Measurements from ENCODE around the gene CPT1A. TPM values are rescaled to one million over a fixed set of nuclear protein-coding genes. Genes with fewer than 3 reads are reported as not detected.
A peak's percentile ranks its signal among the peaks of the same experiment; 100 is the strongest.

Gene CPT1A
- total RNA-seq, 2 experiments from 2014 or later: 11.3 to 13.2 TPM

DNA sequence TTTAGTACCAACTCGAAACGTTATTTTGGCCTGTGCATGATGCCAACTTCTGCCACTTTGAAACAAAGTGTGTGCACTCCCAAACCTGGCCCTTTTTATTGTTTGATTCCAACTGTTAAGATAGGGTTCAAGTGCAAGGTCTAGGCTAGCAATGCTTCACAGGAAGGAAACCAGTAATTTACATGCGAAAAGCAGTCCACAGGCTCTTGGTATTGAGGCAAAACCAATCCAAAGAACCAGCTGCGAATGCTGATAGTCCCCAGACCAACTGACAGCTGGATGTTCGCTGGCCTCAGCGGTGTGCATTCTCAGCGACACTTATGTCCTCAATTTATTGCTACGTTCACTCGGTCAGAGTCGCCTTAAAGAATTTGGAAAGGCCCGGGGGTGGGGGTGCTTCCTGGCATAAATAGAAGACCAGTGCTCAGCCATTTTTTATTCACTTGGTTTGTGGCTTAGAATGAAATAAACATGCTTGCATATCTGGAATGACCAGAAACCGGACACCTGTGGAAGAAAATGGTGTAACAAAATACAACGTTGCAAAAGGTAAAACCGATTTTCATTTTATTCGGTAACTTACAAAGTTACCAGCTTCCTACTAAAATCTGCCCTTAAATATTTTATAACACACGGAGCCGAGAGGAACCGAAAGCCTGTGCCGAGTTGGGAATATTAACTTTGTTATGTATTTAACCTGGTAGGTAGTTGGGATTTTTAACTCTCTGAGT lies 1.6 kb downstream of the CPT1A start:
- ChIA-PET CTCF (interaction anchor here (0.6 kb wide), 1 partner anchor 16 kb away, joined by 3 read pairs; no protein-coding TSS in a partner anchor), POLR2A (interaction anchor here (1.1 kb wide), 1 partner anchor 15 kb away, joined by 3 read pairs; no protein-coding TSS in a partner anchor)
- intact Hi-C loops (cut with DNase I, micrococcal nuclease): loop anchor here (5.0 to 10.0 kb wide), 7 partner anchors 33 to 375 kb away; partner anchors contain the start of genes IGHMBP2 (in 2 of the 2), MRPL21 (in 2 of the 2), PPP6R3 (in 1 of the 2) and TESMIN (in 1 of the 2)
- Histone ChIP-seq H3K4me1 (ENCODE audit: insufficient read depth, low read length) (peaks cover 87% of the 10 kb centered on the region), H3K9me3 (ENCODE audit: control insufficient read depth in 1 of 2, insufficient read depth in 1 of 2, low read length in 2 of 2) (no peaks in the 10 kb centered on the region), H3K27ac (ENCODE audit: low read depth in 1 of 2, low read length in 2 of 2) (peak overlapping the region; percentile 82 to 88), H3K4me3 (ENCODE audit: low read length) (peak overlapping the region; percentile 74), H3K27me3 (ENCODE audit: control insufficient read depth in 1 of 2, insufficient read depth in 2 of 2, low read length in 2 of 2) (no peaks in the 10 kb centered on the region), H3K36me3 (ENCODE audit: insufficient read depth, low read length) (no peaks in the 10 kb centered on the region)
- ATAC-seq (ENCODE audit: poor library complexity) (peak; percentile 4), DNase-seq (peak in 4 of 14 experiments; percentile 19 to 54 (median 48))
- TF ChIP-seq, protein P1, sequence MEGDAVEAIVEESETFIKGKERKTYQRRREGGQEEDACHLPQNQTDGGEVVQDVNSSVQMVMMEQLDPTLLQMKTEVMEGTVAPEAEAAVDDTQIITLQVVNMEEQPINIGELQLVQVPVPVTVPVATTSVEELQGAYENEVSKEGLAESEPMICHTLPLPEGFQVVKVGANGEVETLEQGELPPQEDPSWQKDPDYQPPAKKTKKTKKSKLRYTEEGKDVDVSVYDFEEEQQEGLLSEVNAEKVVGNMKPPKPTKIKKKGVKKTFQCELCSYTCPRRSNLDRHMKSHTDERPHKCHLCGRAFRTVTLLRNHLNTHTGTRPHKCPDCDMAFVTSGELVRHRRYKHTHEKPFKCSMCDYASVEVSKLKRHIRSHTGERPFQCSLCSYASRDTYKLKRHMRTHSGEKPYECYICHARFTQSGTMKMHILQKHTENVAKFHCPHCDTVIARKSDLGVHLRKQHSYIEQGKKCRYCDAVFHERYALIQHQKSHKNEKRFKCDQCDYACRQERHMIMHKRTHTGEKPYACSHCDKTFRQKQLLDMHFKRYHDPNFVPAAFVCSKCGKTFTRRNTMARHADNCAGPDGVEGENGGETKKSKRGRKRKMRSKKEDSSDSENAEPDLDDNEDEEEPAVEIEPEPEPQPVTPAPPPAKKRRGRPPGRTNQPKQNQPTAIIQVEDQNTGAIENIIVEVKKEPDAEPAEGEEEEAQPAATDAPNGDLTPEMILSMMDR (IDR thresholded peaks at IDR 0.05): no peak
- Mint-ChIP-seq H3K27ac (peak overlapping the region; percentile 92), H3K36me3 (ENCODE audit: low read depth) (peaks cover 5% of the 10 kb centered on the region), H3K4me3 (peak overlapping the region; percentile 95), H3K27me3 (no peaks in the 10 kb centered on the region), H3K4me1 (ENCODE audit: low read depth) (peaks cover 74% of the 10 kb centered on the region), H3K9me3 (no peaks in the 10 kb centered on the region)

DNA sequence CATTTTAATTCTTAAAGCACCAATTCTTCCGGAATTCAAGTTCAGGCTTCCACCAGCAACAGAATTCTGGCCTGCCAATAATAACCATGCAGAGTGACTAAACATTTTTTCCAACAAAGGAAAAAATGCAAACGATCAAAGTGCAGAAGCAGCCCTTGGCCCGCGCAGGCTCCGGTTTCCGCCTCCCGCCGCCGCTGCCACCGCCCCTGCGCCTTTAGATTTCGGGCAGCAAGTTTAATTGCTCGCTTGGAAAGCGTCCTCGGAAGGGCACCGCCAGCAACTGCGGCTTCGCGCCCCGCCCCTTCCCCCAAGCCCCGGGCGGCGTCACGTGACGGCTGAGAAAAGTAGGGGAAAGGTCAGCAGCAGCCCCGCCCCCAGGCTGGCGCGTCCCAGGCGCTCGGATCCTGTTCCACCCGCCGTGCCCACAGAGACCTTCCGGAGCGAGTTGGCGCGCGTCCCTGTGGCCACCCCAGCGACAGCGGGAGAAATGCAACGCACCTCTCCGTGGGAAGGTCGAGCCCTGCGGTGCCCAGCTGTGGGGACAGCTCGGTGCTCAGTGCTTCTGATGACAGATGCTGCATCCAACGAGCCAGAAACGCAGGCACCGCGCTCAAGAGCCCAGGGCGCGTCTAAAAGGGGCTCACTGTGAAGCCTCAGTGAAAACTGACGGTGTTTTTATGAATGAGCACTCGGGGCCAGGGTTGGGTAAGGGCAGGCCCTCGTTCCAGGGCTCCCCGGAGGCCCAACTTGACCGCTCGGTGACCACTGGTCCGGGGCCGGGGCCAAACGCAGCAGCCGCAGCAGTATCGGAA lies 2.5 kb downstream of the CPT1A start:
- Histone ChIP-seq H3K36me3 (ENCODE audit: insufficient read depth, low read length) (no peaks in the 10 kb centered on the region), H3K27me3 (ENCODE audit: control insufficient read depth in 1 of 2, insufficient read depth in 2 of 2, low read length in 2 of 2) (no peaks in the 10 kb centered on the region), H3K27ac (ENCODE audit: low read depth in 1 of 2, low read length in 2 of 2) (peak overlapping the region; percentile 82 to 88), H3K9me3 (ENCODE audit: control insufficient read depth in 1 of 2, insufficient read depth in 1 of 2, low read length in 2 of 2) (no peaks in the 10 kb centered on the region), H3K4me3 (ENCODE audit: low read length) (peak overlapping the region; percentile 74), H3K4me1 (ENCODE audit: insufficient read depth, low read length) (peaks cover 89% of the 10 kb centered on the region)
- CTCF ChIA-PET: interaction anchor here (0.7 to 1.4 kb wide), 4 partner anchors 13 to 1387 kb away, joined by 3 to 5 read pairs (median 4); no protein-coding TSS in a partner anchor
- POLR2A ChIA-PET: interaction anchor here (1.1 to 1.2 kb wide), 2 partner anchors 16 to 64 kb away, joined by 3 read pairs; partner anchors contain the start of genes IGHMBP2 and MRPL21
- Mint-ChIP-seq H3K4me3 (peak overlapping the region; percentile 95), H3K4me1 (ENCODE audit: low read depth) (peaks cover 75% of the 10 kb centered on the region), H3K27ac (peak overlapping the region; percentile 92), H3K27me3 (no peaks in the 10 kb centered on the region), H3K36me3 (ENCODE audit: low read depth) (peaks cover 5% of the 10 kb centered on the region), H3K9me3 (no peaks in the 10 kb centered on the region)
- TF ChIP-seq, protein P1 (IDR thresholded peaks at IDR 0.05): no peak
- ATAC-seq (ENCODE audit: poor library complexity) (peak; percentile 67), DNase-seq (peak; percentile 89 to 98 (median 95))
- intact Hi-C loops (cut with DNase I, micrococcal nuclease): no loop called here

DNA sequence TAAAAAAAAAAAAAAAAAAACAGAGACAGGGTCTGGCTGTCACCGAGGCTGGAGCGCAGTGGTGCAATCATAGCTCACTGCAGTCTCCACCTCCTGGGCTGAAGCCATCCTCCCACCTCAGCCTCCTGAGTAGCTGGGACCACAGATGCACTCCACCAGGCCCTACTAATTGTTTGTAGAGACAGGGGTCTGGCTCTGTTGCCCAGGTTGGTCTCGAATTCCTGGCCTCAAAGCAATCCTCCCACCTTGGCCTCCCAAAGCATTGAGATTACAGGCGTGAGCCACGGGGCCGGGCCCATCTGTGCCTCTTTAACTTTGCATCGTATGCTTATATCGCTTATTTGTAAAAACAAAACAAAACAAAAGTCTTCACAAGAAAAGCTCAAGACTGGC lies 3.1 kb downstream of the CPT1A start:
- CTCF ChIA-PET: interaction anchor here (0.7 to 1.4 kb wide), 4 partner anchors 13 to 1387 kb away, joined by 3 to 5 read pairs (median 4); no protein-coding TSS in a partner anchor
- intact Hi-C loops (cut with DNase I, micrococcal nuclease): no loop called here

More for the DNA sequence above, 3.1 kb downstream of the CPT1A start:
- peak overlapping the region; percentile 92 for H3K27ac Mint-ChIP-seq
- peaks cover 5% of the 10 kb centered on the region for H3K36me3 Mint-ChIP-seq (ENCODE audit: low read depth)
- H3K9me3 ChIP-seq (ENCODE audit: control insufficient read depth in 1 of 2, insufficient read depth in 1 of 2, low read length in 2 of 2): no peaks in the 10 kb centered on the region
- peak overlapping the region; percentile 74 for H3K4me3 ChIP-seq (ENCODE audit: low read length)
- H3K27me3 ChIP-seq (ENCODE audit: control insufficient read depth in 1 of 2, insufficient read depth in 2 of 2, low read length in 2 of 2): no peaks in the 10 kb centered on the region
- peak overlapping the region; percentile 82 to 88 for H3K27ac ChIP-seq (ENCODE audit: low read depth in 1 of 2, low read length in 2 of 2)
- peaks cover 68% of the 10 kb centered on the region for H3K4me1 Mint-ChIP-seq (ENCODE audit: low read depth)
- DNase-seq: peak in 5 of 14 experiments; percentile 9 to 43 (median 42)
- peak overlapping the region; percentile 95 for H3K4me3 Mint-ChIP-seq
- no peaks in the 10 kb centered on the region for H3K36me3 ChIP-seq (ENCODE audit: insufficient read depth, low read length)
- no peaks in the 10 kb centered on the region for H3K9me3 Mint-ChIP-seq
- no peaks in the 10 kb centered on the region for H3K27me3 Mint-ChIP-seq
- ATAC-seq (ENCODE audit: poor library complexity): no peak
- peaks cover 82% of the 10 kb centered on the region for H3K4me1 ChIP-seq (ENCODE audit: insufficient read depth, low read length)
- TF ChIP-seq, protein P1 (IDR thresholded peaks at IDR 0.05): no peak
- POLR2A ChIA-PET: interaction anchor here (0.6 to 1.2 kb wide), 2 partner anchors 65 to 66 kb away, joined by 3 read pairs; partner anchors contain the start of genes IGHMBP2 and MRPL21
